NOMO-1 treated with dmso at 0.1 percent for 144 hours (cell line): Measurements from ENCODE around the gene HSPB7.
"Not testable (repeated sequence)": the region's sequence is repeated elsewhere in the genome, so short reads cannot be mapped to it uniquely, and the experiment has no call there.

ENCODE experiments used
- DNase-seq: peaks from one replicate; lab custom pipeline; 2025; ENCODE audit not compliant: unreplicated experiment; lab: John Stamatoyannopoulos, UW

HSPB7 gene

DNA sequence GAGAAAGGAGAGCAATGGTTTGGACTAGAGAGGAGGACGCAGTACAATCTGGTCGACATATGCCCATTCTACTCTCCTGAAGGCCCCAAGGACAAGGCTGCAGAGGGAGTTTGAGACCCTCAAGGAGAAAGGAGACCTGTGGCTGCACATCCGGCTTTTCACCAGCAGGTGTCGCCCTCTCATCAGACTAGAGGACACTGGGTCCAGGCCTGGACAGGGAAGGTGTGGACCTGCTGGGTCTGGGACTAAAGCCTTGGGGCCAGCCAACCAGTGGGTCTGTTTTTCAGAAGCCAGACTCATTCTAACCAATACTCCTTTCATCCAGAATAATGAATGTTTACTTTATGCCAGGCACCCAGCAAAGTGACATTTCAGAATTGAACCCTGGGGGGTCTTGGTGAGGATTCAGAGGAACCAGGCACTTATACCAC, 8.8 kb downstream of the HSPB7 start:
- DNase-seq: no peak

GRCh38 chr1:16007671-16008341, 10.0 kb downstream of the HSPB7 start:
- DNase-seq: no peak

GRCh38 chr1:16006552-16007485, 11.0 kb downstream of the HSPB7 start:
- peak; percentile 11 for DNase-seq

GRCh38 chr1:16006010-16006409, 11.8 kb downstream of the HSPB7 start:
- DNase-seq: no peak

GRCh38 chr1:16005597-16005996, 12.2 kb downstream of the HSPB7 start:
- no peak for DNase-seq

GRCh38 chr1:16001274-16001673, 16.6 kb downstream of the HSPB7 start:
- DNase-seq: not testable (repeated sequence)

DNA sequence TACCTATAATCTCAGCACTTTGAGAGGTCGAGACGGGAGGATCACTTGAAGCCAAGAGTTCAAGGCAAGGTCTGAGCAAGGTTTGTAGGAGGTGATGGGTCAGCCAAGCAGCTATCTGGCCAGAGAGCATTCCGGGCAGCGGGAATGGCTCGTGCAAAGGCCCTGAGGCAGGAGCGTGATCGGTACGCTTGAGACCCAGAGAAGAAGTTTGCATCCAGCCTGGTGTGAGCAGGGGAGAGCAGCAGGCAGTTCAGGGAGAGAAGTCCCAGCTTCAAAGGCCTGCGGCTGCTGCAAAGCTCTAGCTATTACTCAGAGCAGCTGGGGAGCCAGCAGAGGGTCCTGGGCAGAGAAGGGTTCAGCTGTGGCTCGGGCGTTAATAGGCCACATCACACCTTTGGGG, 18.9 kb downstream of the HSPB7 start:
- no peak for DNase-seq

DNA sequence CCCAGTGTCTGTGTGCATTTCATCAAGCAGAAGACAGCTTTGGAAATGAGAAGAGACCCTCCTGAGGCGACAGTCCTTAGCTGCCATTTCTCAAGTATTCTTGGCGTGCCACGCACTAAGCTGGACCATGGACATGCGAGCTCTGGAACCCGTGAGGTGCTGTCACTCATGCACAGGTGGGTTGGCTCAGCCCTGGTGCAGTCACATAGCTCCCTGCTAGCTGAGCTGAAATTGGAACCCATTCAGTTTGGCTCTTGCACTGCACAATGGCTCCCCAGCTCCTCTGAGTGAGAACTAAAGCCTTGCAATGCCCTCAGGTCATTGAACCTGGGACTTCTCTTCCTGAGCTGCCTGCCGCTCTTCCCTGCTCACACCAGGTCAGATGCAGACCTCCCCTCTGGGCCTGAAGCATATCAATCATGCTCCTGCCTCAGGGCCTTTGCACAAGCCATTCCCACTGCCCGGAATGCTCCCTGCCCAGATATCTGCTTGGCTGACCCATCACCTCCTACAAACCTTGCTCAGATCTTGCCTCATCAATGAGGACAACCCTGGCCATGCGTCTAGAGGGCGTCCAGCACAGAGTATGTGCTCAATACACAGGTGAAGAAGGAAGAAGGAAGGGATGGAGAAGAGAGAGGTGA, 20.1 kb downstream of the HSPB7 start:
- no peak for DNase-seq

DNA sequence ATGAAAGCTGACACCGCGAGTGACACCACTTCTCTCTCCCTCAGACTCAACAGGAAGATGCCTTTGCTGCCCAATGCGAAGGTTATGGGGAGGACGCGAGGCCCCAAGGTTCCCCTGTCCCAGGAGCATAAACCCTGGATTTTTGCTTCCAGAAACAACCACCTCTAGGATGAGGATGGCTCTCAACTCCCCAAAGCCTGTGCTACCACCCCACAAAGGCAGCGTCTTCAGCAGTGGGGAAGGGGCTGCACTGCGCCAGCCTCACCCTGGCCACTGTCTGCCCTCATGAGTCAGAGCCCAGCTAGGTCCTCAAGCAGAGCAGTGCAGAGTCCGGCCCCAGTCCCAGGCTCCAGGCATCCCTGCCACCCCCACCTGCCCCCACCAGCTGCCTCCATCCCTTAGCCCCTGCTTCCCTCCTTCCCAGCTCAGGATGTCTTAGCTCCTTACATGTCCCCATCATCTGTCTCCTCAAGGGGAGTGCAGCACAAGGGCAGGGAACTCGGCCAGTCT, 20.7 kb downstream of the HSPB7 start:
- no peak for DNase-seq

DNA sequence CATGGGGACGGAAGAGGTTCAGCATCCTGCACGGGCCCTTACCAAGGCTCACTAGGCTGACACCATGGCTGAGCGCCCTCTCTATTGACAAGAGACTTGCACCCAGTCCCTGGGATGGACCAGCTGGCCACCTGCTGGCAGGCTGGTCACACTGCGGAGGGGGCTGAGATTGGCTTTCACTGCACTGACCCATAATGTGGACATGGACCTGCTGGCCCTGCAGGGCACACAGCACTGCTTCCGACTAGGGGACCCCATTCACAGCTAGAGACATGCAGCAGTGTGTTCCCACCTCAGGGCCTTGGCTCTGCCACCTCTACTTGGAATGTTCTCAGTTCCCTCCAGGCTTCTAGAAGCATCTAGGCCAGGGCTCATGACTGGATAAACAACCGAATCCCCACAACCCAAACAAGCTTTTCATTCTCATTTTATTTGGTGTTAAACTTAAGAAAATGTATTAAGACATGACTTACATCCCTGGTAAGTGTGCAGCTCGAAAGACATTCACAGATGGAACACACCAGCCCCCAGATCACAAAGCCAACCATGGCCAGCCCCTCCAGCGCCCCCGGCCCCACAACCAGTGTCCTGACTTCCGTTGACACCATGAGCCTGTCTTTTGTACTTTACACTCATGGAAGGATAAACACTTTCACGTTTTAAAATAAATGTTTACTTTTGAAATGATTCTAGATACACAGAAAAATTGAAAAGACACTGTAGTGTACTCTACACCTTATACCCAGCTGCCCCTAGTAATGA, 23.1 kb downstream of the HSPB7 start:
- no peak for DNase-seq

DNA sequence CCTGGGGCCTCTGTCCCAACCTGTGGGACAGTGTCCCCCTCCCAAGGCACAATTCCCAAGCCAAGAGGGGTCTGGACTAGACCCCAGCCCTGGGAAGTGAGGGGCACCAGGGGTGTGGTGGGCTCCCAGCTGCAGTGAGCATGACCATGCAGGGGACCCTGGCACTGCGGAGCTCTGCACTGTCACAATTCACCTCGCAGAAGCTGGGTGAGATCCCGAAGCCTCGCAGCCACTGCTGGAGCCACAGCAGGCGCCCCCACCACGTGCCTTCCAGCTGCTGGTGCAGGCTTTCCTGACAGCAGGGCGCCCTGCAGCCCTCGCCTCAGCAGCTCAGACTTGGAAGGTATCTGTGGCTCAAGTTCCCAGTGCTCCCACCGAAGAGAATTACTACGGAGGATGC, 23.8 kb downstream of the HSPB7 start:
- DNase-seq: no peak

- DNase-seq: no peak
These were observed 24.2 kb downstream of the HSPB7 start for GRCh38 chr1:15993666-15994065.

DNA sequence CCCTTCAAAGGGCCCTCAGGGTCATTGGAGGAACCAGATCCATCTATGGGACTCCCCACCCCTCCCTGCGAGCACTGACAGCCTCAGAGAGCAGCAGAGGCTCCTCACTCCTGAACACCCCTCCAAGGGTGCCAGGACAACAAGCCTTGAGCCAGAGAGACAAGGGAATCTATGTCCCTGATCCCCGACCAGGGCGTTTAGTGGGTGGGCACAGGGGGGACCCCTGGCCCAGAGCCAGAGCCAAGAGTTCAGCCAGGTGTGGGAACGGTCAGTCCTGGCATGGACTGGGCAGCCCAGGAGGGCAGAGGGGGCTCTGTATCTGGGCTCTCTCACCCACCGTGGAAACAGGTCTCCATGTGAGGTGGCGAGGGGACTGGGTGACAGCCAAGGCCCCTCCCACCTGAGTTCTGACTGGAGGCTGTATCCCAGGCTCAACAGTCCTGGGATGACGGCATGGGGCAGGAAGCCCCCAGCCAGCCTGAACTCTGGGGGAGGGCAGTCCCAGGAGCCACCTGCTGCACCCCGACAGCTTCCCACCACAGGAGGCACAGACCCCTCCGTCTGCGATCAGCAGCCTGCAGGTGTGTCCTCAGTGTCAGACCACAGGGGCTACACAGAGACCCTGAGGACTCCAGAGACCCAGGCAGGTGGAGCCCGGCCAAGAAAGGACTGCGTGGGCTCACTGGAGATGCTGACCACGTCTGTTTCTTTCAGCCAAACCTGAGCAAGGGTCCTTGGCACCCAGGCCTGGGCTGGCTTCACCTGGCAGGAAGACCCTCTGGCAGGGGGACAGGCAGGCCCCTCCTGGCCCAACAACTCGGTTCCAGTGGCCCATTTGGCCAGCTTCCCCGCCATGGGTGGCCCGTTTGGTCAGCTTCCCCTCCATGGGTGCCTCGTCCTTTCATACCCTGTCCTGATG, 25.0 kb downstream of the HSPB7 start:
- no peak for DNase-seq

GRCh38 chr1:15992187-15992553, 25.7 kb downstream of the HSPB7 start:
- no peak for DNase-seq

DNA sequence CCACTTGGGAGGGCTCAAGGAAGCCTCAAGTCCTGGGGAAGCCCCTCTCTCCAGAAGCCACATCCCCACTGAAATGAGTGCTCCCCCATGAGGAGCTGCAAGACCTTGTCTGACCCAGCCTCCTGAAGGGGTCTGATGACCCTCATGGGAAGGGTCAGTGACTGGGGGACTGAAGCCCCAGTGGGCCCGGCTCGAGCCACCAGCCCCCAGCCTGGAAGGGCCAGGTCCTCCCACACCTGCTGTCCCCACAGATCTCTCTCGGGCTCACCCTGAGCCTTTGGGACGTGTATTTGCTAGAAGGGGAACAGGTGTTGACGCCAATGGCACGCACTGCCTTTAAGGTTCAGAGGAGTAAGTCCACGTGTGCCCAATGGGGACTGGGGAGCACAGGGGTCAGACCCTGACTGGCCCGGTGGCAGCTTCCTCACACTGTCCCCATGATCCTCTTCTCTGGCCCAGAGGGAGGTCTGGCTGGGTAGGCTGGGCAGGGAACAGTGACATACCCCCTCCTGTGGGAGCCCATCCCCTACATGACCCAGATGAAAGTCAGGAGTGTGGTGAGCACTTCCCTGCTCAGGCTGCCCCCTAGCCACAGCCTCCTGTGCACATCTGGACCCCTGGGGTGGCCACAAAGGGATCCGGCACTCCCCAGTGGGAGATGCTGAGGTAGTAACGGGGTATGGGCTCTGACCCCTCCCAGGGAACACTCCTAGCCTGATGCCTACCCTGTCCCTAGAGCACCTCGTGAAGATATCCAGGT, 26.2 kb downstream of the HSPB7 start:
- DNase-seq: no peak

DNA sequence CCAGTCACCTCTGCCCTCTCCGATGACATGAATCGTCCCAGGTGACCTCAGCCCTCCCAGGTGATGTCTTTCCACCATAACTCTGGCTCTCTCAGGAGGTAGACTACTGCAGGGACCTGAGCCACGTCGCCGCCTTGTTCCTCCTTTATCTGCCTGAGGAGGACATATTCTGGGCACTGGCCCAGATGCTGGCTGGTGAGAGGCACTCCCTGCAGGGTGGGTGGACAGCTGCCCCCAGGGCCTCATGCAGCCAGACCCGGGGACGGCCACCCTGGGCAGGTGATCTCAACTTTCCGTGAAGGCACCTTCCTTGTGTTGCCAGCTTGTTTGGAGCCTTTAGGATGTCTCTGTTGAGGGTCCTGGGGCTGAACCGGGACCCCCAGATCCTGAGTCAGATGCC, 28.1 kb downstream of the HSPB7 start:
- no peak for DNase-seq

- no peak for DNase-seq
These were observed 28.7 kb downstream of the HSPB7 start for GRCh38 chr1:15988856-15989736.

DNA sequence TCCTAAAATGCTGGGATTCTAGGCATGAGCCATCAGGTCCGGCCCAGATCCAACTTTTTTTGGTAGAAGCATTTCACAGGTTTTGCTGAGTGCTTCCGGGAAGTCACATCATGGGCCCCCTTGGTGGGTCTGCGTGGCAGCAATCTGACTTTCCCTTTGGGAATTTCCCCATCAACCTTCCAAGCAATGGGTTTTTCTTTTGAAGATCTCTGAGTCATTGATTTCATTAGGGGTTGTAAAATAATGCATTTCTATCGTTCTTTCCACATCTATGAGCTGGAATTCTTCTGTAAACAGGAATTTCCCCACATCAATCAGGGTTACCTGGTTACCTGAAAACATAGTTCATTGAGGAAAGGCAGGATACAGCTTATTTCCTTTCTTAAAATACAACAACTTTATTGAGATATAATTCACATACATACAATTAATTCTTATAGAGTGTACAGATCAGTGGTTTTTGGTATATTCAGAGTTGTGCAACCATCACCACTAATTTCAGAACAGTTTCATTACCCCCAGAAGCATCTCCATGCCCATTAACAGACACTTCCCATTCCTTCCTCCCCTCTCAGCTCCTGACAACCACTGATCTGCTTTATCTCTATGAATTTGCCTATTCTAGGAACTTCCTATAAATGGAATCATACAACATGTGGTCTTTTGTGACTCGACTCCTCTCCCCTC, 32.1 kb downstream of the HSPB7 start:
- peak; percentile 50 for DNase-seq
